ENCODE results near the gene HIP1R.
"Not testable (repeated sequence)": the region's sequence is repeated elsewhere in the genome, so short reads cannot be mapped to it uniquely, and the experiment has no call there.

HIP1R gene

DNA sequence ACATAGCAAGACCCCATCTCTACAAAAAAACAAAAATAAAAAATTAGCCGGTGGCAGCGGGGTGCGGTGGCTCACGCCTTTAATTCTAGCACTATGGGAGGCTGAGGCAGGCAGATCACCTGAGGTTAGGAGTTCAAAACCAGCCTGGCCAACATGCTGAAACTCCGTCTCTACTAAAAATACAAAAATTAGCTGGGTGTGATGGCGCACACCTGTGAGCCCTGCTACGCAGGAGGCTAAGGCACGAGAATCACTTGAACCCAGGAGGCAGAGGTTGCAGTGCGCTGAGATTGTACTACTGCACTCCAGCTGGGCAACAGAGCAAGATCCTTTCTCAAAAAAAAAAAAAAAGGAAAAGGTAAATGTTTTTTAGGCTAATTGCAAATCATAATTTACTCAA is 57.5 kb downstream of the HIP1R start:
- DNase-seq (ENCODE audit: low read depth in 2 of 2, low spot score in 1 of 2): not testable (repeated sequence)

DNA sequence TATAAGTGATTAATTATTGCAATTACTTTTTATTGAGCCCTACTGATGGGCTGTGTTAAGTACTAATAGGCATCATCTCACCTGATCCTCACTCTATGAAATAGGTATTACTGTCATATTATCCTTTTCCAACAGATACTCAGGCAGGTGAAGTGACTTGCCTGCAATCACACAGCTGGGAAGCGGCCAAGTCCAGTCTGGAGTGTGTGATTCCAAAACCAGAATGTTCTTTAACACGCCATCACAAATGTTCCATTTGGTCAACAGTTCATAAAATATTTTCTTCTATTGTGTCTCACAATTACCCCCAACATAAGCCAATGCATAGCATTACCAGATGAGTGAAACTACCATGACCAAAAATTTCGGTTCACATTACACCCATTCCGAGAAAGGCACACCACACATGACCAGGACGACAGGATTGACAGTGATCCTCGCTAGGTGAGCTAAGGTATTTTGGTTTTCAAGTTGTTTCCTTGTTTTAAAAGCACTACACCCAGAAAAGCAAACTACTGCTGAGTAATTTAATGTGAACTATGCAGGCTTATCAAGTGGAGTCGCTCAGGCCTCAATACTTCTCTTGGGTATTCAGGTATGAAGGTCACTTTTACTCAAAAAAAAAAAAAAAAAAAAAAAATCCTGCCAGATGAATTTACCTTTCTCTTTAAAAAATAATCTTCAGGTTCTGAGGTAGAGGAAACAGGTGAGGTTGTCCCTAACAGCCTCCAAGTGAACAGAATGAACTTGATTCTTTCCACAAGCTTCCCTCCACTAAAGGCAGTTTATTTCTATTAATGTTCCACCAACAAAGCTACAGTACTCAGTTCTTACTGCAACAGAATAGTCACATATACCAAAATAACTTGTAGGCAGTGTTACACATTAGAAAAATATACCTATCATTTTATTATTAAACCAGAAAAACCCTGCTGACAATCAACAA is 58.2 kb downstream of the HIP1R start:
- no peak for DNase-seq (ENCODE audit: low read depth in 2 of 2, low spot score in 1 of 2)

DNA sequence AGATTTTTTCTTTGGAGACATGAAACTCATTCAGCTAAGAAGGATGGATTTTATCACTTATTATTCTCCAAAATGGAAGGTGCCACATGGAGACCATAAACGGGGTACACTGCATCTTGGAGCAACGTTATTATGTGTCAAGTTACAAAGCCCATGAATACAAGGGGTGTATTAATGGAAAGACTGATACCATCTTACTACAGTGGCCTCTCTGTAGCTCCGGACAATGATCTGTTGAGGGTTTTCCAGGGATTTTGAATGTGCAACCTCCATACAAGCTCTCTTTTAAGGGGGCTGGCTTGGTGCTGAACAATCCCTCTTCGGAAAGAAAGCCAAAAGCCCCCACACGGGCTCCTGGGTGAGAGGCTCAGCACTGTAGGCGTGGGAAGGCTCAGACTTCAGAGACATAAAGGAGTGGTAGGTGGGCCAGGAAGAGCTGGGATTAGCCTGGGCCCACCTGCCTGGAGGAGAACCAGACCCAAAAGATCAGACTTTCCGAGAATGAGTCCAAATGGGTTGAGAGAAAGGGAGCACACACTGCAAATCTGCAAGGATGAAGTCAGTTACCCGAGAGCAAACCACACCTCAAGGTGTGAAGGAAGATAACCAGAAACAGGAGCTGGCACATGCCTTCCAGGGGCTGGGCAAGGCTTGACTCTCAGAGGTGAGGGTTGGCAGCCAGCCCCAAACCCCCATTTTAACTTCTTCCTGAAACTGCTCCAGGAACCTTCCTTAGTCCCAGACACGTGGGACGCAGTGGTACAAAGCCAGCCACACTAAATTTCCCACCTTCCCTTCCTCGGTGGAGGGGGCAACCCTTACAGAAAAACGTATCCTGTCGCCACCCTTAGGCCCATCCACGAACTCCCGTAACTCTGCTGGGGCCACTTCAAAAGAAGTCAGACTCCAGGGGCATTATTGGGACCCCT is 59.2 kb downstream of the HIP1R start:
- DNase-seq (ENCODE audit: low read depth in 2 of 2, low spot score in 1 of 2): no peak

DNA sequence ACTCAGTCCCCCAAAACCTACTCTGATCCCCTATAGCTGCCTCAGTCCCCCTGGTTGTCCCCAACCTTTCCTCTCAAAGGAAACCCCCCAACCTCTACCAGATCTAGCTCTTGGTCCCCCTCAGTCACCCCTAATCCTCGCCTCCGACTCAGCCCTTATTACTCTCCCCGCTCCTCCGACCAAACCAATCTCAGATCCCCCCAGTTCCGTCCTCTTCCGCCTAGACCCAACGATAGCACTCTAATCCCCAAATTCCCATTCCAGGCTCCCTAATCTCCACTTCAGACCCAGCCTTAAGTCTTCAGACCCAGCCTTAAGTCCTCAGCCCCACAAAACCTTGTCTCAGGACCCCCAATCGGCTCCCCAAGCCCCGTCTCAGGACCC is 60.1 kb downstream of the HIP1R start:
- DNase-seq (ENCODE audit: low read depth in 2 of 2, low spot score in 1 of 2): no peak

DNA sequence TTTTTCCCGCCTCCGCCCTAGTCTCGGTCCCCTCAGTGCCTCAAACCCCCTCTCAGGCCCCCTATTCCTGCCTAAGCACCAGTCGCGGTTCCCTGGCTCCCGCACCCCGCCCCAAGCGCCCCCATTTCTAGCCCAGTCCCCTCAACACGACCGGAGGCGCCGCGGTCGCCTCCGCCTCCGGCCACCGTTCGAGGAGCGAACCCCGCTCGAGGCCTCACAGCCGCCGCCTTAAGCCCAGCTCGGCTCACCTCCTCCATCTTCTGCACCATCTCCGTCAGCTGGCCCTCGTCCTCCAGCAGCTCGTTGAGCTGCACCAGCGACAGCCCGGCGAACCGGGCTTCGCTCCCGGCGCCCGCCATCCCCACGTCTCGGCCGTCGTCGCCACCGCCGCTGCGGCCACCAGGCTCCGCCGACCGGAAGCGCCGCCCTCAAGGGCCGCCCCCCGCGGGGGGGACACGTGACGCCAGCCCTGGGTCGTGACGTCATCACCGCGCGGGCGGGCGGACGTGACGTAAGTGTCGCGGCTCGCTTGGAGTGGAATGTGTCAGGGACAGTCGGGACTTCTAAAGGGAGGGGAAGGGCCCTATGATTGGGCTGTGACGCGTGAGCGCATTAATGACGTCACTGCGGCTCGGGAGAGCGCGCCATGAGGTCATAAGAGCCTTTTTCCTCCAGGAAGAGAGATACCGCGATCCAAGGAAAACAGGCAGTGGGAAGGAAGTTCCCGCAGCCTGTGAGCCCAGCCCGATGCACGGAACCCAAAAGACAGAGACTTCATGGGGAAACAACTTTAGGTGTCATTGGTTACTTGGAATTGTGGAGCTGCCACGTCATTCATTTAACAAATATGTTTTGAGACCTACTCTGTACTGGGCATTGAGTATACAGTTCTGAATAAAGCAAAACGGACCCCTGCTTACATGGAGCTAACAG is 60.7 kb downstream of the HIP1R start, which contains the start of gene VPS37B:
Gene VPS37B (minus strand): TSS at position 421 of the 933 bp plus-strand sequence. CDS start 62 bp downstream, at position 359.
- peak; percentile 76 to 82 for DNase-seq (ENCODE audit: low read depth in 2 of 2, low spot score in 1 of 2)

DNA sequence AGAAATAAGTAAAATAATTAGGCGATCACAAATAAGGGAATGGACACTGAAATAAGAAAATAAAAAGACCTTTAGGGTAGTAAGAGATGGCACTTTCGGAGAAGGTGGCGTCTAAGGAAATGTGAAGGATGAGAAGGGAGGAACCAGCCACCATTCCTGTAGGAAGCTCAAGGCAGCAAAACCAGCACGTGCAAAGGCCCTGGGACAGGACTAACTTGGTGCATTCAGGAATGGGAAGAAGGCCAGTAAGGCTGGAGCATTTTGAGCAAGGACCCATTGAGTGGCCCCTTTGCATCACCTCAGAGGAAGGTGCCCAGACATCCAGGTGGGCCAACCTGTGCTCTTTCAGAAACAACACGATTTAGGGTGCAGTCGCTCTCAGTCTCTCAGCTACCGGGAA is 61.4 kb downstream of the HIP1R start:
- no peak for DNase-seq (ENCODE audit: low read depth in 2 of 2, low spot score in 1 of 2)

DNA sequence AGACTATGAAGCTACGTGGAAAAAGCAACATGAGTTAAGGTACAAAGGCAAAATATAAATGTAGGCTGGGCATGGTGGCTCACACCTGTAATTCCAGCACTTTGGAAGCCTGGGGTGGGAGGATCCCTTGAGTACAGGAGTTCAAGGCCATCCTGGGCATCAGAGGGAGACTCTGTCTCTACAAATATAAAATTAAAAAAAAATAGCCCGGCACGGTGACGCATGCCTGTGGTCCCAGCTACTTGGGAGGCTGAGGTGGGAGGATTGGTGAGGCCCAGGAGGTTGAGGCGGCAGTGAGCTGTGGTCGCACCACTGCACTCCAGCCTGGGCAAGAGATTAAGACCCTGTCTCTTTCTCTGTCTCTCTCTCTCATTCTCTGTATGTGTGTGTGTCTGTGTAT is 64.6 kb downstream of the HIP1R start:
- DNase-seq (ENCODE audit: low read depth in 2 of 2, low spot score in 1 of 2): no peak

DNA sequence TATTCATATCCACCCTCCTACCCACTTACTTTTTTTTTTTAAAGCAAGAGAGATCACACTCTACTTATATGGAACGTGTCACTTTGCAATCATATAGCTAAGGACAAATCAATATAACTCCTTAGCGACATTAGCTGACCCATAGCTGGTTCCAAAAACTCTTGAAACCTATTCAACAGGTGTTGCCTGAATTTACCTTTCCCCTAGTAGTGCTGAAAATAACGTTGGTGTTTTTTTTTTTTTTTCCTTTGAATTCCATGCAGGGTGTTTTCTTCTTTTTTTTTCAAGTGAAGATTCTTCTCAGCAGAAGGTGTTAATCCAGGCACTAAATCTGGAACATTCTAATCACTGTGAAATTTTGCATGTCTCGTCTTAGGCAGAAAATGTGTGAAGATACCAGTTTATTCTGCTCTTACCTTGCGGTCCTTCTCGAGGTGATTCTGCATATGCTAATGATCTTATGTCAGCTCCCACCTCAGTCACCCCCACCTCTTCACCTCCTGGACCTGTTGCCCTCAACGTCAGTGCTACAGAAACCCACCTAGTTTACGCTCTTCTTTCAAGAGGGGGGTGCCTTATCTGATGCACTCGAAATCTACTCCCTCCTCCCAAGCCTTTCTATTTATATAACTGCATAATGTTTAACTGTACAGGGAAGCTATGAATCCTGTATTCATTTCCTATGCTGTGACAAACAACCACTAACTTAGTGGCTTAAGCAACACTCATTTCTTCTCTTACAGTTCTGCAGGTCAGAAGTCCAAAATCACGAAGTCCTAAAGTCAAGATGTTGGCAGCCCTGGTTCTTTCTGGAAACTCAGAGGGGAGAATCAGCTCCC is 67.8 kb downstream of the HIP1R start:
- no peak for DNase-seq (ENCODE audit: low read depth in 2 of 2, low spot score in 1 of 2)

DNA sequence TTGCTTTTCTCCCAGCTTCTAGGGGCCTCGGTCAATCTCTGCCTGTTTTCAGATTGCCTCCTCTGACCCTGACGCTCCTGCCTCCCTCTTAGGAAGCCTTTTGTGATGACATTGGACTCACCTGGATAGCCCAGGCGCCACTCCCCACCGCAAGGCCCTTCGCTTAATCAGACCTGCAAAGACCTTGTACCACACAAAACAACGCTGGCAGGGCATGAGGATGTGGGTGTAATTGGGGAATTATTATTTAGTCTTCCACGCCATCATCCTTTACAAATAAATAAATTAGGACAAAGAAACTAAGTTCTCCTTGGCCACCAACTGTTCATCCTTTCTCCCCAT is 68.4 kb downstream of the HIP1R start:
- DNase-seq (ENCODE audit: low read depth in 2 of 2, low spot score in 1 of 2): no peak

DNA sequence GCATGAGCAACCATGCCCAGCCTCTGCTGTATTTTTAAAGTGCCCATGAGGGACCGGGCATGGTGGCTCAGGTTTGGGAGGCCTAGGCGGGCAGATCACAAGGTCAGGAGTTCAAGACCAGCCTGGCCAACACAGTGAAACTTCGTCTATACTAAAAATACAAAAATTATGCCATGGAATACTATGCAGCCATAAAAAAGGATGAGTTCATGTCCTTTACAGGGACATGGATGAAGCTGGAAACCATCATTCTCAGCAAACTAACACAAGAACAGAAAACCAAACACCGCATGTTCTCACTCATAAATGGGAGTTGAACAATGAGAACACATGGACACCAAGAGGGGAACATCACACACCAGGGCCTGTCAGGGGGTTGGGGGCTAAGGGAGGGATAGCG is 70.0 kb downstream of the HIP1R start:
- DNase-seq (ENCODE audit: low read depth in 2 of 2, low spot score in 1 of 2): not testable (repeated sequence)

DNA sequence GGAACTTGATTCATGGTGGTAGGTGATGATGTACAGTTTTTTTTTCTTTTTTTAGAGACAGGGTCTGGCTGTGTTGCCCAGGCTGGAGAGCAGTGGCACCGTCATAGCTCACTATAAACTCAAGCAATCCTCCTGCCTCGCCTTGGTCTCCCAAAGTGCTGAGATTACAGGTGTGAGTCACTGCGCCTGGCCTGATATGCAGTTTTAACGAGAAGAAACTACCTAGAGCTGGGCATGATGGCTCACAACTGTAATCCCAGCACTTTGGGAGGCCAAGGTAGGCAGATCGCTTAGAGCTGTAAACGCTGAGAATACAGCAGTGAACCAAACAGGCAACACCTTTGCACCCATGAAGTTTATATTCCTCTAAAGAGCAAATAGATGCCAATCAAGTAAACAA is 73.7 kb downstream of the HIP1R start:
- no peak for DNase-seq (ENCODE audit: low read depth in 2 of 2, low spot score in 1 of 2)

DNA sequence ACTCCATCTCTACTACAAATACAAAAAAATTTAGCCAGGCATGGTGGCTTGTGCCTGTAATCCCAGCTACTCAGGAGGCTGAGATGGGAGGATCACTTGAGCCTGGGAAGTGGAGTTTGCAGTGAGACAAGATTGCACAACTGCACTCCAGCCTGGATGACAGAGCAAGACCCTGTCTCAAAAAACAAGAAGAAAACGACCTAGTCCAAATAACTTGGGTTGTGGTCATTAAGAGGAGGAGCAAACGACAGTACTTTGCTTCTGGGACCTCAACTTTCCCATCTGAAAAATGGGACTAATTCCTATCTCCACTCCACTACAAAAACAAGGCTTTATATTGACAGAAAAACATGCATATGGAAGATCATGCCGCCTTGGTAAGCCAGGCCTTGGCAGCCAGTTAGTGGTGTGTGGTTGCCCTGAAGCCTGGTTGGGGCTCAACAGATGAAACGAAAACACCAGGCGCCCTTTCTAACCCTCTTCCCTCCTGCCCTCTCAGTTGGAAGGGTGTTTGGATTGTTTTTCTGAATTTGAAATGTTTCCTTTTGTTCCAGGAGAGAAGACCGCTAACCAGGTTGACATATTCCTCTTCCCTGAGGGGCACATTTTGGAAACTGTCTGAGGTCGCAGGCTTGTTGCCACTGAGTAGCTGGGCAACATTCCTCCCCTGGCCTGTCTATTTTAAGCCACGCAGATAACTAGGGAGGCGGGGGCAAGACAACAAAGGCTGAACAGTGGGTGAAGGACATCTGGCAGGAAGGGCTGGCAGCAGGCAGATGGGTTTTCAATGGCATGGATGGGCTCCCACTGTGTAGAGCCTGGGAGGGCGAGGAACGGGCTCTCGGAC is 74.4 kb downstream of the HIP1R start:
- no peak for DNase-seq (ENCODE audit: low read depth in 2 of 2, low spot score in 1 of 2)
